HTERT RPE-1 (cell line): ENCODE measurements around the gene NDUFV2.
"Not testable (repeated sequence)": the region's sequence is repeated elsewhere in the genome, so short reads cannot be mapped to it uniquely, and the experiment has no call there.

Experiments
- in situ Hi-C: fragments of 300-500 bp; cut with MboI; formaldehyde crosslinking; loops from 4 replicates; pipeline ENCODE4 v1.14.3; 2020; ENCODE audit warnings: low sequenced_read_pairs

Gene NDUFV2

DNA sequence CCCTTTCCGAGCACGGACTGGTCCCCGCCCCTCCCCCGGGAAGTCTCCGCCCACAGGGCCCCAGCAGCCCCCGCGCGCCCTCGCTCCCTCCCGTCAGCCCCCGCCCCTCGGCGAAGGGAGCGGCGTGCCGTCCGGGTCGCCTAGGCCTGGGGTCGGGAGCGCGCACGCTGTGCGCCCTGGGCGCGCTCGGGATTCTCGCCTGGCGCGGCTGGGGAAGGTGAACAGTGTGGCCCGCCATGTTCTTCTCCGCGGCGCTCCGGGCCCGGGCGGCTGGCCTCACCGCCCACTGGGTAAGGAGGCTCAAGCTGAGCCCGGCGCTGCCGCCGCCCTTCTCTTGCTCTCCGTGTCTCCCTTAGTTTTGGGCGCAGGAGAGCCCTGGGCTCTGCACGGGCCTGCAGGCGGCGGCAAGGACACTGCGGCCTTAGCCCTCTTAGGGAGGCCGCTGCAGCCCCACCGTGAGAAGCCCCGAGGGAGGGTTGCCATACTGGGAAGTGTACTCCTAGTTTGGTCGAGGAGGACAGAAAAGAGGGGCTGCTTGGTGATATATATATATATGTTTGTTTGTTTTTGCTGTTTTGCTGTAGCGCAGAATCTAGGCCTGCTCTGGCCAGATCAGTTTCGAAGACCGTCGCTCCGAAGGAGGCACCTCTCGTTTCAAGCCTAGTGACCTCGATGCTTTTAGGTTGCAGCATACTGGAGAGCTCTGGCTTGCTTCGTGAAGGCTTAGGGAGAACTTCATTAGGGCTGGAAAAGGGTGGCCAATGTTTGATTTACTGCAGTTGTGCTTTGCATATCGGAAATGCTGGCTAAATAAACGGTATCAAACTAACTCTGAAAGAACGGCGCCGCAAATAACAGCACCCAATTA is at the start of gene NDUFV2:
NDUFV2 (plus strand) TSS at position 192 of the 868 bp plus-strand sequence; CDS start at position 237, 45 bp downstream.
- in situ Hi-C loops: no loop called here

DNA sequence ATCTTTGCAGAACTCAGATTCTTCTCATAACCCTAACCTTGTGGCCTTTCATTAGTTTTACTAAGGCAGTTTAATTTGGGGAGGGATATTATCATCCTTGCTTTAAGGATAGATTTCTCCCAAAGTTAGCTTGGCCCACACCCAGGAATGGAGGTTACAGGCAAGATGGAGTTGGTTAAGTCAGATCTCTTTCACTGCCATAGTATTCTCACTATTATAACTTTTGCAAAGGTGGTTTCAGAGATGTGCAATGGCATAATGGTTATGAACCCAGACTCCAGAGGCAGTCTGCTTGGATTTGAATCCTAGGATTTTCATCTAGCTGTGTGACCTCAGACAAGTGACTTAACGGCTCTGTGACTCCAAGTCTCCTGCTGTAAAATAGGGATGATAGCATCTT is 48.7 kb upstream of the NDUFV2 start:
- in situ Hi-C loops: no loop called here

DNA sequence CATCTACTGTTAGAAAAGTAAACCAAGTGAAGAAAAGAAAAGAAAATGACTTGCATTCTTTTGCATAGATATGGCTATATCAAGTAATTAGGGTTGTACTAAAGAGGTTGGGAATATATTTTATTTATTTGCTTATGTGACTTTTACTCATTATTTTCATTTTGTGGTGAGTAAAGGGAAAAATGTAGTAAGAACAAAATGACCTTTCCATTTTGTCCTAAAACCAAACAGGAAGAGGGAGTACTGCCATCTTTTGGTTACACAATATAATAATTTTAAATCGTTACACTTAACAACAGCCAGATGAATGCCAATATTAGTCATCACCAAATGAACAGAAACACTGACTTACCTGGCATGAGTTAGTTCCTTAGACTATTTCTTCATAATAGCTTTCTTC is 47.3 kb upstream of the NDUFV2 start:
- in situ Hi-C loops: no loop called here

DNA sequence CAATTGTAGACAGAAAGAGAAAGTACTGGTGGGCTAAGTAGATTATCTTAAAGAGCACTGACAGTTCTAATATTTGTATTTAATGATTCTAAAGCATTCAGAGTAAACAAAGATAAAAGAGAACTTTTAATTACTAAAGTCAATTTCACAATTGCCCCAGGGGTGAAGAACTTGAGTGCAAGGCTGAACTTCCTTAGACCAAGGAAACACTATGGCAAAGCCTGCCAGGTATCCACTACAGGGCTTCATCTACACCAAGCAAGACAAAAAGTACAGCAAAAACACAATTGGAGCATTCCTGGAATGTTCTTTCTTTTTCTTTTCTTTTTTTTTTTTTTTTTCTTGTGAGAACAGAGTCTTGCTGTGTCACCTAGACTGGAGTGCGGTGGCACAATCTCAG is 46.9 kb upstream of the NDUFV2 start:
- in situ Hi-C loops: no loop called here

DNA sequence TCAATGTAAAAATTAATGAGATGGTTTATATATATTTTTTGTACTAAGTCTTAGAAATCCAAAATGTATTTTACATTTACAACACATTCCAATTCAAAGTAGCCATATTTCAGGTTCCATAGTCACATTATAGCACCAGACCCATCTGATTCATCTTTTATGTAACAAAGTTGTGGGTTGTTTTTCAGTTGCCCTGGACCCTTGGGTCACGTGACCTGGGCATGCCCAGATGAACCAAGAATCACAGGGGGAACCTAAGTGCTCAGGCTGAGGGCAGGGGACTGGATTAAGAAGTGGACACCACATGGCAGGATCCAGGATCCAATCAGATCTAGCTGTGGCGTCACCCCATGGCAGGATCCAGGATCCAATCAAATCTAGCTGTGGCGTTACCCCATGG is 44.9 kb upstream of the NDUFV2 start:
- in situ Hi-C loops: no loop called here

DNA sequence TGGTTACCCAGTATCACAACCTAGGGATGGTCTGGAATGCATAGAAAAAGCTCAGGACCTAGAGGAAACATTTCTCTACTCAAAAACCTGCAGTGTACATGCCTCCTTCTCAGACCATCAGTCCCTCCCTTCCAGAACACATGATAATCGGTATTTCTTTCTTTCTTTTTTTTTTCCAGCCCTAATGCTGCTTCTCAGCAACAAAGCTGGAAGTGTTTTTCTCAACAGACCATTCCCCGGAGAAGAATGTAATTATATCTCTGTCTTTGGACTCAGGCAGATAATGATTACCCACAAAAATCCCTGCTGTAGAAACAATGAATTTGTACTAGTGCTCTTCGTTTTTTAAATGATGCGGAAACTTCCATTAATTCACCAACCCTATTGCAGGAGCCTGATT is 44.1 kb upstream of the NDUFV2 start:
- in situ Hi-C loops: no loop called here

DNA sequence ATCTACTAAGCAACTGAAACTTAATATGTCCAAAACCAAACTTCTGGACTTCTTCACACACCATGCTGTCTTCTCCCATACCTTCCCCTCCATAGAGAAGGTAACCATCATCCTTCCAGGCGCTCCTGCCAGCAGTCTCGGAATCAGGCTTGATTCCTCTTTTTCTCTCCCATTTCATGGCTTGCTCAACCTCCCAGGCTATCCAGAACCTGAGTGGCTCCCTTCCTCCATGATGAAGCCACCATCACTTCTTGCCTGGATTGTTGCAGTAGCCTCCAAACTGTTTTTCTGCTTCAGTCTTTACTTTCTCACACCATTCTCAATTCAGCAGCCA is 40.1 kb upstream of the NDUFV2 start:
- in situ Hi-C loops: no loop called here

DNA sequence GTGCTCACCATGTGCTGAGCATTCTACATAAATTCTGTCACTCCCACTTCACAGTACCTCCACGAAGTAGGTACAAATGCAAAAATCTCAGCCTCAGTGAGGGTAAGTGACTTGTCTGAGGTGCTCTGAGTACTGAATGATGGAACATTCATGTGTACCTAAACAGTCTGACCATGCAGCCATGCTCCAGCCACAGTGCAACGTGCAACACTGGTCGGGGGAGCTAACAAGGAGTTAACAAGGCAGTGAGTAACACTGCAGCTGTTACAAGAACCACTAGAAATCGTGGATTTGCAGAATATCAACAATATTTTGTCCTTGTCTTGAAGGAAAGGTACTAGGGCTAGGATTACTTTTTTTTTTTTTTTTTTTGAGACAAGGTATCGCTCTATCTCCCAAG is 36.6 kb upstream of the NDUFV2 start:
- in situ Hi-C loops: no loop called here

DNA sequence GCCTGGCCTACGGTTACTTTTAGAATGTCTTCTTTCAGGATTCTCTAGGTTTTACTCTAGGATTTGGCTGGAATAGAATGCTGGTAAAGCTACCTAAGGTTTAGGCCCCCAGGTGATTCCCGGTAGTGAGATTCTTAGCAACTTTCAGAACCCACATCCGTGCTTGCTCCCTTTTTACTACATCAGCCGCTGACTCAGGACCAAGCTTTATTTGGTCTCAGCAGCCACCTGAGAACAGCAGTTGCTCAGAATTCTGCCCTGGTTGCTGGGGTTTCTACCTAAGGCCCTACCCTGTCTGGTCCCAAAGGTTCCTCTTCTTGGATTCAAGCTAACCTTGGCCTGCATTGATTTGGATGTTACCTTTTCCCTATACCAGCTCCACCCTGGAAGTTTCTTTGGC is 36.1 kb upstream of the NDUFV2 start:
- in situ Hi-C loops: no loop called here

DNA sequence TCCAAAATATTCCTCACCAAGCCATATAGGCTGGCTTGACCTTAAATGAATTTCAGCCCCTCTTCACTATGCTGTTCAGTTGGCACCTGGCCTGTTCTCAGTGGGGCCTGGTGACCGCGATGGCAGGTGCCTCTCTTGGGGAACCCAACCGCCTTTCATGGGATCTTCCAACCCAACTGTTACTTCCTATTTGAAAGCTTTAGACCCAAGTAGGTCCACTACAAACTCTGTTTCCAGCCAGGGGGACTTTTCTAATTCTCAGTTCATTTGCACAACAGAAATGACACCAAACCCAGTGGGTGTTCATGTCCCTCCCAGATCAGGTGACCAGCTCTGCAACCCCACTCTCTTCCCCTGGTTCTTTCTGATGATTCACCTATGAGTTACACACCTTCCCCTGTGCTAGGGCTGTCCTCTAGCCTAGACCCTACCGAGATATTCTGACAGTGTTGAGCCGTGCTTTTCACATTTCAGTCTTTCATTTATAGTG is 35.6 kb upstream of the NDUFV2 start:
- in situ Hi-C loops: no loop called here

DNA sequence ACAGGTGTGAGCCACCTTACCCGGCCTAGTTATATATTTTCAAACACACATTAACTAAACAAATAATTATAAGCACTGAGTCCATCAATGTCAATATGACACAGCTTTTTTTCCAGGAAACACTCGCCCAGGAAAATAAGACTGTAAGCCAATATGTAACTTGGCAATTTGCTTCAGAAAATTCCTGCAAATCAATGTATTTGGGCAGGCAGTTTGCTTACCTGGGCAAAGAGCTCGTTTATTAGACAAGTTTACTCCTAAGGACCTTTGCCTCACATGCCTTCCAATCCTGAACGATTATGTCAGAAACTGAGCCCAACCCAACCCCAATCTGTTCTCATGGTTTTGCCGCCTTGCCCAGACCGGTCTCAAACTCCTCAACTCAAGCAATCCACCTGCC is 34.7 kb upstream of the NDUFV2 start:
- in situ Hi-C loops: no loop called here

DNA sequence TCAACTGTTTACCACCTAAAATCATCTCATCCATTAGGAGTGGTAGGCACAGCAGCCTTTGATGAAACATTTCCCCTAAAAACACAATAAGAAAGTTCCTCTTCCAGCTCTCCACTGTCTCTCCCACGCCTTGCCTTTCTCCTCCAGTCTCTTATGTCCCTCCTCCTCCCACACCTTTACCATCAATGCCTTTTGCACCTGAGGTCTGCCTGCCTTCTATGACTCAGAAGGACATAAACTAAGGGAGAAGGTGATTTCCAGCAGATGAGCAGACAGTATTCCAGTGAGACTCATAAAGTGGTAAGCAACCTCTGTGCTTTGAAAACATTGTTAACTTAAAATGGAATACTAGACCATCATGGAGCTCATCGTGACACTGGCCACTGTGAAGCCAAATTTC is 34.2 kb upstream of the NDUFV2 start:
- in situ Hi-C loops: no loop called here

DNA sequence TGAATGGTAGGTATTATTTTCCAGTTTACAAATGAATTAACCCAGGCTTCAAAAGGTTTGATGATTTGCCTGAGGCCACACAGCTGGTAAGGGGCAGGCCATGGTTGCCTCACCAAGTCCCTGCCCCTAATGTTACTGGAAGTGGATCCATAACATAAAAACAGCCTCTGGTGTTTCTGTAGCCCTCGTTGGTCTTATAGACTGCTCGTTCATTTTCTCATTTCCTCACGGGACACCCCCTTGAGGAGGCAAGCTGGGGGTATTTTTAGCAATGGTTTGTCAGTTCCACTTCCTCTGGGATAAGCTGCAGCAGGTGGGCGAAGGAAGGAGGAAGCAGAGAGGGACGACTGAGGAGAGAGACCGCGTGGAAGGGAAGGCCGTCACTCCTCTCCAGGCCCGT is 32.9 kb upstream of the NDUFV2 start:
- in situ Hi-C loops: no loop called here

DNA sequence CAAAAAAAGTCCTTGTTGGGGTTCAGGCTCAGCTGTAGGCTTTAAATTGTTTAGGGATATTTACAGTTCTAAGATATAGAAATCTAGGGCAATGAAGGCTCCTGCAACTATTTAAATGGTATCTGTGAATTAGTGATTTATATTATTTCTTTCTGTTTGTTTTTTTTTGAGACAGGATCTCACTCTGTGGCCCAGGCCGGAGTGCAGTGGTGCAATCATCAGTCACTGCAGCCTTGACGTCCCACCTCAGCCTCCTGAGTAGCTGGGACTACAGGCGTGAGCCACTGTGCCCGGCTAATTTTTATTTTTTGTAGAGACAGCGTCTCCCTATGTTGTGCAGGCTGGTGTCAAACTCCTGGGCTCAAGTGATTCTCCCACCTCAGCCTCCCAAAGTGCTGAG is 32.3 kb upstream of the NDUFV2 start:
- in situ Hi-C loops: no loop called here

DNA sequence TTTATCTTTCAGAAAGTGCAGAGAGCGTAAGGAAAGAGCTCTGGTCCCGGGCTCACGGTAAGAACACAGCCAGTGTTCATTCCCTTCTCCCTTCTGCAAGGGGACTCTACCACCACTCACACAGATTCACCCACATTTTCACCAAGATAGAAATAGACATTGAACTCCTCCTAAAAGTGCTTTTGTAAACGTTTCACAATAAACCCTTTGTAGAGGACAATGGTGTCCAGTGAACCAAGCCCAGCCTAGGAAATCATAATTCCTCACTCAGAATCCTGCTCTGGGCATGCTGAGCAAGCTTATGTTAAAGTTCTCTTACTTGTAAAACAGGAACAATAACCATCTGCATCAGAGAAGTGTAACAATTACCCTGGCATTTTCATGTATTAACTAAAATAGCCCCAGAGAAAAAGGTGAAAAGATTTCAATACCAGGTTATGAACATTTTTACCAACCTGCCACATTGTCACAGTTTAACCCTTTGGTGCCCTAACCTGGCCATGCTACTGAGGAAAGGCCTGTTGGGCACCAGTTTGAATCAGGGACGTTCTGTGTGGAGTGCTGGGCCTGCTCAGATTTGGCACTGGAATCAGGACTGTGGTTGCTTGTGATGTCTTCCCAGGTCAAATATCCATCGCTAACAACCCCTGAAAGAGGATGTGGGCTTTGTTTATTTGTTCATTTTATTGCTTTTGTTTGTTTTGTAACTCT is 22.5 kb upstream of the NDUFV2 start:
- in situ Hi-C loops: no loop called here

DNA sequence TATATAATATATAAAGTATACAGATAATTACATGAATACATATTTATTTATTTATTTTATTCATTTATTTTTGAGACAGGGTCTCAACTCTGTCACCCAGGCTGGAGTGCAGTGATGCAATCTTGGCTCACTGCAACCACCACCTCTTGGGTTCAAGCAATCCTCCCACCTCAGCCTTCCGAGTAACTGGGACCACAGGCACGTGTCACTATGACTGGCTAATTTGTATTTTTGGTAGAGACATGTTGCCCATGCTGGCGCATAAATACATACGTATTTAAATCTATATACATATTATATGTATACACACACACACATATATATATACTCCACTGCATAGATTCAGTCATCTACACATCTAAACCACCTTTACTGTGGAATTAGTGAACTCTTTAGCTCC is 20.6 kb upstream of the NDUFV2 start:
- in situ Hi-C loops: no loop called here

DNA sequence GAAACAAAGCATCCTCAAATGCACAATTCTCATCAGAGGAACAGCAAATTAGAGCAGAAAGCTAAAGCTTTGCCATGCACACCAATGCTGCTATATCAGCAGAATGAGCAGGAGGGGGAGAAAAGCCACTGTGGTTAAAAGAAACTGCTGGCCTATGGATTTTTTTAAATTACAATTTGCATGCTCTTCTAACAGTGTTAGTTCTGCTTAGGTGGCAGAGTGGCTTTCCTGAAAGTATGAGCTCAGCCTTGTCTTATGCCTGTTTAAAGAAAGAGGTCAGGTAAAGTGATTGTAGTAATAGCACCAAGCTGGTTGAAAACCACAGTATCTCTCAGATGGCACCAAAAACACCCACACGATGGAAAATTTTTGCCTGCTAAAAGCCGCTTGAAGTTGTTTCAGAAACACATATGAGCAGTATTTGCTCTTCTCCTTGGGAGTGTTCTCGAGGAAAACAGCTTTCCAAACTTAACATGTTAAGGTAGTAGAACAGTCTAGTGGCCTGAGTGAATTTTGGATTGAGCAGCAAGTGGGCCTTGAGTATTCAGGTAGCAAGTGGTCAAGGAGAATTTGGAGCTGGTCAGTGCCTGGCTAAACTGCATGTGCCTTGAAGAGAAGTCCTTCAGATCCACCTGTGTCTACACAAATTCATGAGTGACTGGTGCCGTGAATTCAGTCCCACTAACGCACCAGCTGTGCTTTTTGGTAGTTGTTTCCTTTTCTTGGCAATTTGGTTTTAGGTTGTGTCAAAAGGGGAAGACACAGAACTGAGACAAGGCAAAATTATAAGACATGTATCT is 19.6 kb upstream of the NDUFV2 start:
- in situ Hi-C loops: no loop called here

DNA sequence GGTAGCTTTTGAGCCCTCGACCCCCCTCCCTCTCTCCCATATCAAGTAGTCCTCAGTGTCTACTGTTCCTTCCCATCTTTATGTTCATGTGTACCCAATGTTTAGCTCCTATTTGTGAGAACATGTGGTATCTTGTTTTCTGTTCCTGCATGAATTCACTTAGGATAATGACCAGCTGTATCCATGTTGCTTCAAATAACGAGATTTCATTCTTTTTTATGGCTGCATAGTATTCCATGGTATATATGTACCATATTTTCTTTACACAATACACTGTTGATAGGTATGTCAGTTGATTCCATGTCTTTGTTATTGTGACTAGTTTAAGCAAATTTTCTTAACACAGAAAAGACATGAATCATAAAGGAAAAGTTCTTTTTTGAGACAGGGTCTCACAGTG is 16.5 kb upstream of the NDUFV2 start:
- in situ Hi-C loops: no loop called here

DNA sequence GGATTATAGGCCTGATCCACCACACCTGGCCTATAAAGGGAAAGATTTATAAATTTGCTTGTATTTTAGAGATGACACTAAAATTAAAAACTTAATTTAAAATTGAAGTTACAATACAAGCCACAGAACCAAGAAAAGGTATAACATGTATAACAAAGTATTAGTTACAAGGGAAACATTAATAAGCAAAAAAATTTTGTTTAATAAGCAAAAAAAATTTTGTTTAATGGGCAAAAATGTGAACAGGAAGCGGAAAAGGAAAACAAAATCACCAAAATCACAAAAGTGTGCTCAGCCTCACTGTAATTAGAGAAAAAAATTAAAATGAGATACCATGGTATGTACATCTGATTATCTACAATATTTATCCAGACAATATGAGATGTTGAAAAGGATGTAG is 15.9 kb upstream of the NDUFV2 start:
- in situ Hi-C loops: no loop called here

DNA sequence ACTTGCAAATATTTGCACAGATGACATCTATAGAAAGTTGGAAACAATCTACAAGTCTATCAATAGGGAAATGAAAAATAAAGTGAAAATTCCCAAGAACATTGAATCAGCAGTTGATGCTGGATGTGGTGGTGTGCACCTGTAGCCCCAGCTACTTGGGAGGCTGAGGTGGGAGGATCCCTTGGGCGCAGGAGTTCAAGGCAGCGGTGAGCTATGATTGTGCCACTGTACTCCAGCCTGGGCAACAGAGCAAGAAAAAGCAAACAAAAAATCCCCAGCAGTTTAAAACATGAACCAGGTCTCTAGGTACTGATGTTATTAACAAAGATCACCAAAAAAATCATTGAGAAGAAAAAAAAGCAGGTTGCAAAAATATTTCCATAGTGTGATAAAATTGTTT is 15.4 kb upstream of the NDUFV2 start:
- in situ Hi-C loops: no loop called here

DNA sequence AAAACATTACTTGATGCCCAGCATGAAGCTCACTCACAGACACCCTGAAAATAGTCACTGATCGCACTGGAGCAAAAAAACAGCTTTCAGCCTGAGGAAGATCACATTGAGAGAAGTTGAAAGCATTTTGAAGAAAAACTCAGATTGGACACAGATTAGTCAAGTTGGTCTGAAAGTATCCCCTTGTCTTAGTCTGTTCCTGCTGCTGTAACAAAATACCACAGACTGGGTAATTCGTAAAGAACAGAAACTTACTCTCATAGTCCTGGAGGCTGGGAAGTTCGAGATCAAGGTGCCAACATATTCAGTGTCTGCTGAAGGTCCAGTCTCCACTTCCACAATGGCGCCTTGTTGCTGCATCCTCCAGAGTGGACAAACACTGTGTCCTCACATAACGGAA is 14.2 kb upstream of the NDUFV2 start:
- in situ Hi-C loops: no loop called here

DNA sequence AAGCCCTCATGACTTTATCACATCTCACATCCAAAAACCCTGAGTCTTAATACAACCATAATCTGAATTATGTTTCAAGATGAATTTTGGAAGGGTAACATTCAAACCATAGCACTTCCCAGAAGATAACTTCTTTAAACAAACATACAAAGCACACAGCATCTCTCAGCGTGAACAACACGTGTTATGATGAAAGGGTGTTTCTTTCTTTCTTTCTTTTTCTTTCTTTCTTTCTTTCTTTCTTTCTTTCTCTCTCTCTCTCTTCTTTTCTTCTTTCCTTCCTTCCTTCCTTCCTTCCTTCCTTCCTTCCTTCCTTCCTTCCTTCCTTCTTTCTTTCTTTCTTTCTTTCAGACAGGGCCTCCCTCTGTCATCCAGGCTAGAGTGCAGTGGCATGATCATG is 13.8 kb upstream of the NDUFV2 start:
- in situ Hi-C loops: not testable (repeated sequence)
